Measurements from ENCODE around the gene PACS1. TPM values are rescaled to one million over a fixed set of nuclear protein-coding genes. Genes with fewer than 3 reads are reported as not detected.

Gene PACS1
- total RNA-seq, 1 donor from 2014 or later = 49.9 TPM

DNA sequence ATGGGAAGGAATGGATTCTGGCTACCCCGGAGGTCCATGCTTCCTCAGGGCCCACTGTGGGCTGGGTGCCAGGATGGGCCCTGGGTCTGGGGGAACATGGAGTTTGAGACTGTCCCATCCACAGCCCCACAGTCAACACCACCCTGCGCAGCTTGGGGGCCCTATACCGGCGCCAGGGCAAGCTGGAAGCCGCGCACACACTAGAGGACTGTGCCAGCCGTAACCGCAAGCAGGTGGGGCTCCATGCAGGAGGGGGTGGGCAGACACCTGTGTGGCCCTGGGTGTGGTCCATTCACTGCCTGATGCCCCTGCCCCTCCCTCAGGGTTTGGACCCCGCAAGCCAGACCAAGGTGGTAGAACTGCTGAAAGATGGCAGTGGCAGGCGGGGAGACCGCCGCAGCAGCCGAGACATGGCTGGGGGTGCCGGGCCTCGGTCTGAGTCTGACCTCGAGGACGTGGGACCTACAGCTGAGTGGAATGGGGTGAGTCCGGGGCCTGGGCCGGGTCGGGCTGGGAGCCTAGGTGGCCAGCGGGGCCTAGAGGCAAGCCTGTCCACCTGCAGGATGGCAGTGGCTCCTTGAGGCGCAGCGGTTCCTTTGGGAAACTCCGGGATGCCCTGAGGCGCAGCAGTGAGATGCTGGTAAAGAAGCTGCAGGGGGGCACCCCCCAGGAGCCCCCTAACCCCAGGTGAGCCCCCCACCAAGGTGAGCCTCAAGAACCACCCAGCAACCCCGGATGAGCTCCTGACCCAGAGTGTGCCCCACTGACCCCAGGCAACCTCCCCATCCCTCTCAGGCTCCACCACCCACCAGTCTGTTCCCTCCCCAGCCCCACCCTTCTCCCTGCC is 195.7 kb downstream of the PACS1 start:
- no peaks in the 10 kb centered on the region for H3K9me3 Mint-ChIP-seq
- H3K36me3 Mint-ChIP-seq = no peaks in the 10 kb centered on the region
- no peak for TF ChIP-seq CTCF (conservative IDR thresholded peaks at IDR 0.05)
- no peak for DNase-seq (ENCODE audit: extremely low spot score, unreplicated experiment)
- no peak overlapping the region for H3K4me3 Mint-ChIP-seq
- no peaks in the 10 kb centered on the region for H3K27me3 Mint-ChIP-seq
- H3K4me1 Mint-ChIP-seq (ENCODE audit: unreplicated experiment) = peaks cover 10% of the 10 kb centered on the region
- no peak overlapping the region for H3K27ac Mint-ChIP-seq

- Mint-ChIP-seq H3K9me3 (no peaks in the 10 kb centered on the region), H3K27ac (peak overlapping the region; percentile 74), H3K27me3 (no peaks in the 10 kb centered on the region), H3K4me1 (ENCODE audit: unreplicated experiment) (peaks cover 10% of the 10 kb centered on the region), H3K4me3 (peak overlapping the region; percentile 97), H3K36me3 (no peaks in the 10 kb centered on the region)
- DNase-seq (ENCODE audit: extremely low spot score, unreplicated experiment) = no peak
- TF ChIP-seq CTCF (conservative IDR thresholded peaks at IDR 0.05) = no peak
Measured at GRCh38 chr11:66266378-66267038, 196.4 kb downstream of the PACS1 start.

- no peaks in the 10 kb centered on the region for H3K9me3 Mint-ChIP-seq
Measured at GRCh38 chr11:66267039-66267378, 196.9 kb downstream of the PACS1 start.

DNA sequence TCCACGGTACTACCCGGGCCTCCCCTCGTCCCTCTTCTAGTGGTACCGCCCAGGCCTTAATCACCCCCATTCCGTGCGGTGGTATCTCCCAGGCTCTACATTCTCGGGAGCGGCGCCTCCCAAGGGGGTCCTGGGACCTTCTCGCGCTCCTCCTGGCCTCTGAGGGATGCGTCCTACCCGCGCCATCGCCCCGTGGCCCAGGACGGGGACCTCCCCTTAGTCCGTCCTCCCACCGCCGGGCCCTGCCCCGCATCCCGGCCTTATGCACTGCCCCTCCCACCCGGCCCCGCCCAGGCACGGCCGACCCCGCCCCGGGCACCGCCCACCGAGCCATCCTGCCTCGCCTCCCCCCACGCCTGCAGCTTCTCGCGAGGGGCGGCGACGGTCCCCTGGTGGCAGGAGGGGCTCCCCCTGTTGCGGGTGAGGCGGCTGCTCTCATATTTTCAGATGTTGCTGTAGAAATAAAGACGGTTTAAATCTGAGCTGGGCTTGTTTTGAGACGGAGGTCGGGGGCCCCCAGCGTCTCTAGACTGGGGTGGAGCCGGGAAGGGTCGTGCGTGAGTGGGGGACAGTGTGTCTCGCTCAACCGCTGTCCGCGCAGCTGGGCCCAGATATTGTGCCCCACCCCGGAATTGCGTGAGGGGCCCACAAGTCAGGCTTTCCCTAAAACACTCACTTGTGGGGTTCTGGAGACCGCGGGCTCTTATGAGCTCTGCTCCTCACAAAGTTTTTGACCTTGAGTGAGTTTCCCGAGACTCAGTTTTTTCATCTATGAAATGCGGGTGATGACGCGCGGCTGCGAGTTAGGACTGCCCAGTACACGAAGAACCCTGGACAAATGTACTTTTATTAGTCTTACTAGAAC is 197.5 kb downstream of the PACS1 start:
- H3K27ac Mint-ChIP-seq = peak overlapping the region; percentile 99
- H3K9me3 Mint-ChIP-seq = no peaks in the 10 kb centered on the region
- peak; percentile 94 for DNase-seq (ENCODE audit: extremely low spot score, unreplicated experiment)
- peaks cover 10% of the 10 kb centered on the region for H3K4me1 Mint-ChIP-seq (ENCODE audit: unreplicated experiment)
- H3K4me3 Mint-ChIP-seq = peak overlapping the region; percentile 97
- no peaks in the 10 kb centered on the region for H3K27me3 Mint-ChIP-seq
- TF ChIP-seq CTCF (conservative IDR thresholded peaks at IDR 0.05) = peak; percentile 58
- H3K36me3 Mint-ChIP-seq = no peaks in the 10 kb centered on the region

More at GRCh38 chr11:66267039-66267378, 196.9 kb downstream of the PACS1 start:
- Mint-ChIP-seq H3K27me3 (no peaks in the 10 kb centered on the region), H3K27ac (peak overlapping the region; percentile 74), H3K36me3 (no peaks in the 10 kb centered on the region), H3K4me1 (ENCODE audit: unreplicated experiment) (peaks cover 10% of the 10 kb centered on the region), H3K4me3 (peak overlapping the region; percentile 97)
- no peak for TF ChIP-seq CTCF (conservative IDR thresholded peaks at IDR 0.05)
- DNase-seq (ENCODE audit: extremely low spot score, unreplicated experiment) = no peak

- peak; percentile 100 for DNase-seq (ENCODE audit: extremely low spot score, unreplicated experiment)
- Mint-ChIP-seq H3K27ac (peak within 1 kb of the TSS; percentile 99), H3K9me3 (no peaks in the 10 kb centered on the region), H3K27me3 (no peaks in the 10 kb centered on the region), H3K36me3 (peaks cover 4% of the 10 kb centered on the region), H3K4me1 (ENCODE audit: unreplicated experiment) (peaks cover 10% of the 10 kb centered on the region), H3K4me3 (peak within 1 kb of the TSS; percentile 97)
- no peak for TF ChIP-seq CTCF (conservative IDR thresholded peaks at IDR 0.05)
Measured at GRCh38 chr11:66268244-66268951, 198.3 kb downstream of the PACS1 start, which contains the start of gene RAB1B. TSS of gene RAB1B (plus strand) at chr11:66268639. CDS start at chr11:66268680, 41 bp downstream.
